ENCODE results near the gene TBL3.
A peak's percentile ranks its signal among the peaks of the same experiment; 100 is the strongest.

TBL3 gene

DNA sequence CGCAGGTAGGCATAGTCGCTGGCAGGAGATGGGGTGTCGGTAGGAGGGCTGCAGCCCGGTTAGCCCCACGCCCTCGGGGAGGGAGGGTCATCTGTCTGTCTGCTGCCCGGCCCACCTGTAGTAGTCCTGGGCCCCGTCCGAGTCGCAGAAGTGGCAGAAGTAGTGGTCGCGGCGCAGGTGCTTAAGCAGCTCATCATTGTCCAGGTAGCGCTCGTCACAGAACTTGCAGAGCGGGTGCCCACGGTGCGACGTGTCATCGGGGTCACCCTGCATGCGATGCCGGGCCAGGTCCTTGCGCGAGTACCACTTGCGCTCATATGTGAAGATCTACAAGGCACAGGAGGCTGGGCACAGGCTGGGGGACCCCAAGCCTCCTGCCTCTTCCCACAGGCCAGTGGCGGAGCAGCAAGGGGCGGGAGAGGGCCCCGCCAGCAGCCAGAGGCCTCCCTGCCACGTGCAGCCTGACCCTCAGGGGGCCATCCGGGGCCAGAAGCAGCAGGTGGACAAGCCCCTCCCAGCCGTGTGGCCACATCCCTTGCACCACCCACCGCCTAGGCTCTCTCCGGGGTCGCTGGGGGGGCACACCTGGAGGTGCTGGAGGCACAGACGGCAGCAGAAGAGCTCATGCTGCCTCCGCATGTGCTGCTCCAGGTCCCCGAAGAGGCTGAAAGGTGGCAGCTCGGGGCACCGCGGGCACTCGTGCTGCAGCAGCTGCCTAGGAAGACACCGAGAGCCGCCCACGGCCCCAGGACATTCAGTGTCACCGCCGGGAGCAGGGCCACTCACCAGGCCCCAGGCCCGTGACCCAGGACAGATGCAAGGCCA lies 30.8 kb downstream of the TBL3 start:
- H3K4me3 Mint-ChIP-seq = no peak overlapping the region
- H3K36me3 Mint-ChIP-seq (ENCODE audit: low read depth) = peaks cover 16% of the 10 kb centered on the region
- DNase-seq = no peak
- H3K9me3 Mint-ChIP-seq = no peaks in the 10 kb centered on the region
- peaks cover 31% of the 10 kb centered on the region for H3K4me1 Mint-ChIP-seq
- TF ChIP-seq, protein P1, sequence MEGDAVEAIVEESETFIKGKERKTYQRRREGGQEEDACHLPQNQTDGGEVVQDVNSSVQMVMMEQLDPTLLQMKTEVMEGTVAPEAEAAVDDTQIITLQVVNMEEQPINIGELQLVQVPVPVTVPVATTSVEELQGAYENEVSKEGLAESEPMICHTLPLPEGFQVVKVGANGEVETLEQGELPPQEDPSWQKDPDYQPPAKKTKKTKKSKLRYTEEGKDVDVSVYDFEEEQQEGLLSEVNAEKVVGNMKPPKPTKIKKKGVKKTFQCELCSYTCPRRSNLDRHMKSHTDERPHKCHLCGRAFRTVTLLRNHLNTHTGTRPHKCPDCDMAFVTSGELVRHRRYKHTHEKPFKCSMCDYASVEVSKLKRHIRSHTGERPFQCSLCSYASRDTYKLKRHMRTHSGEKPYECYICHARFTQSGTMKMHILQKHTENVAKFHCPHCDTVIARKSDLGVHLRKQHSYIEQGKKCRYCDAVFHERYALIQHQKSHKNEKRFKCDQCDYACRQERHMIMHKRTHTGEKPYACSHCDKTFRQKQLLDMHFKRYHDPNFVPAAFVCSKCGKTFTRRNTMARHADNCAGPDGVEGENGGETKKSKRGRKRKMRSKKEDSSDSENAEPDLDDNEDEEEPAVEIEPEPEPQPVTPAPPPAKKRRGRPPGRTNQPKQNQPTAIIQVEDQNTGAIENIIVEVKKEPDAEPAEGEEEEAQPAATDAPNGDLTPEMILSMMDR (IDR thresholded peaks at IDR 0.05) = no peak
- H3K27me3 Mint-ChIP-seq (ENCODE audit: low read depth, poor library complexity) = no peaks in the 10 kb centered on the region
- H3K27ac Mint-ChIP-seq = no peak overlapping the region

DNA sequence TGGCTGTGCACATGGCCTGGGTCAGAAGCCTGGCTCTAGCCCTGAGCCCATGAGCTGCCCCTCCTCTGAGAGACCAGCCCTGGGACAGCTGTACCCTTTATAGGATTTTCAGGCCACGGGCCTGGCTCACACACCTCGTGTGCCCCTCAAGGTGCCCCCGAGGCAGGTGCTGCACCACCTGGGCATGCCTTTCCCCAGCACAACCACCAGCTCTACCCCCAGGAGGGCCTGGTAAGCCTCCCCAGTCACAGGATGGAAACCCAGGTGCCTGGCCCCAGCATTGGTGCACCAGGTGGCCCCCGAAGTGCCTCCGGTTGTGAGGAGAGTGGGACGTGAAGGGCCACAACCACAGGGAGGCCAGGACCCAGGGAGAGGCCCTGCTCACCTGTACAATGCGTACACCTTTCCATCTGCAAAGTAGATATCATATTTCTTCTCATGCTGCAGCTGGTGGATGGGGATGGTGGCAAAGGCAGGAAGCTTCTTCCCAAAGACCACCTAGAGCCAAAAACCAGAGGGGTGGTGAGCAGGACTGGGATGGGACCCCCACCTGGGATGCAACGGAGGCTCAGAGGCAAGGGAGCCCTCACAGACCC lies 31.5 kb downstream of the TBL3 start:
- no peak overlapping the region for H3K4me3 Mint-ChIP-seq
- peaks cover 12% of the 10 kb centered on the region for H3K36me3 Mint-ChIP-seq (ENCODE audit: low read depth)
- H3K27ac Mint-ChIP-seq = no peak overlapping the region
- no peak for DNase-seq
- peaks cover 38% of the 10 kb centered on the region for H3K4me1 Mint-ChIP-seq
- H3K9me3 Mint-ChIP-seq = no peaks in the 10 kb centered on the region
- H3K27me3 Mint-ChIP-seq (ENCODE audit: low read depth, poor library complexity) = no peaks in the 10 kb centered on the region
- TF ChIP-seq, protein P1 (IDR thresholded peaks at IDR 0.05) = no peak

DNA sequence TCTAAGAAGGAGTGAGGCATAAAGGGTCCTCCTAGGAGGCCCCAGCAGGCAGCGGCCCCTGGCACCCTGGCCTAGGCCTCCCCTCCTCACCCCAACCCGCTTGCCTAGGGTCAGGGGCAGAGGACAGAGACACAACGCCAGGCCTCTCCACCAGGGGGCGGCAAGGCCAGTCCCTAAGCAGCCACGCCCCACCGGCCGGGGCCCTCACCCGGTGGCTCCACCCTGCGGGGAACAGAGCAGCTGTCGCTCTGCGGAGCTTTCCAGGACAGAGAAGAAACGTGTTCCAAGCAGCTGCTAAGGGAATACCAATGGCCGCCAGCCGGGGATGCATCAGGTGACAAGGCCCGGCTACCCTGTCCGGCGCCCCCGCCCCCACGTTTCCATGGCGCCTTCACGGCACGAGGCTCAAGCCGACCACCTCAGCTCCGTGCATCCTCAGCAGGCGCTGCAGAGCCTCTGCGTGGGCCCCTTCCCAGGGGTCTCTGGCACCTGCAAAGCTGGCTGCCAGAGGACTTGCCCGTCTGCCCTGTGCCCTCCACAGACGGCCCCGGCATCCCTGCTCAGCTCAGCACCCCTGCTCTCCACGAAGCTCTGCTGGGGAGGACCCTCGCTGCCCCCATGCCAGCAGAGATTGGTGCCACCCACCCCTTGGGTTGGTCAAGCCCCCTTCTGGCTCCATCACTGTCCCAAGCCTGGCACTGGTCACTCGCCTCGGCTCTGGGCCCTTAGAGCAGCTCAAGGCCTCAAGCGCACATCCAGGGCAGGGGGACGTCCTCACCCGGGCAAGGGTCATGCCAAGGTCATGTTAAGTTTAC lies 32.2 kb downstream of the TBL3 start:
- H3K36me3 Mint-ChIP-seq (ENCODE audit: low read depth) = peaks cover 10% of the 10 kb centered on the region
- peak; percentile 98 for DNase-seq
- H3K4me1 Mint-ChIP-seq = peaks cover 45% of the 10 kb centered on the region
- no peaks in the 10 kb centered on the region for H3K27me3 Mint-ChIP-seq (ENCODE audit: low read depth, poor library complexity)
- TF ChIP-seq, protein P1 (IDR thresholded peaks at IDR 0.05) = peak; percentile 94
- H3K9me3 Mint-ChIP-seq = no peaks in the 10 kb centered on the region
- no peak overlapping the region for H3K4me3 Mint-ChIP-seq
- no peak overlapping the region for H3K27ac Mint-ChIP-seq

DNA sequence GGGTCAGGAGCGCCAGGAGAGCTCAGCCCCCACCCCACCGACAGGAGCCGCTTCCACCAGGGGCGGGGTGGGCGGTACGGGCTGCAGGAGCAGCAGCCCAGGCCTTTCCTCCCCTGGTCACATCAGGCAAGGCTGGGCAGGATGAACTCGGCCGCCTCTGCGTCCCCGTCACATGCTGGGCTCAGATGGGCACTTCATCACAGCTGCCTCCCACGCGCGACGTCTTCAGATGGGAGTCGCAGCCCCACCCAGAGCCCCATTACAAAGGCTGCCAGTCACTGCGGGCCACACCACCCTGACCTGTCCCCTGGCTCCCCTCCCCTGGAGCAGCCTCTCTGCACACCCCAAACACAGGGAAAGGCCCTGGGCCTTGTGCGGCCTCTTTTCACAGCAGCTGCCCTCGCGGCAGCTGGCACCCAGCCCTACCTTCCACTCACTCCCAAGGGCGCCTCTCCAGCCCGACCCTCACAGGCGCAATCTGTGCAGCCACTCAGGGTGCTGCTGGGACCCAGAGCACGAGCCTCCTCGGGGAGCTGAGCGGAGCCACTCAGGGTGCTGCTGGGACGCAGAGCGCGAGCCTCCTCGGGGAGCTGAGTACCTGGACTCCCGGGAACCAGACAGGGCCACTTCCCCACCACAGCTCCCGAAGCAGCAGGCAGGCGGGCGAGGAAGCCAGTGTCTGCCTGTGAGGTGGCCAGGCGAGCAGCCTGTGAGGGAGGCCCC lies 33.1 kb downstream of the TBL3 start:
- TF ChIP-seq, protein P1 (IDR thresholded peaks at IDR 0.05) = no peak
- peaks cover 10% of the 10 kb centered on the region for H3K36me3 Mint-ChIP-seq (ENCODE audit: low read depth)
- H3K4me3 Mint-ChIP-seq = no peak overlapping the region
- DNase-seq = no peak
- no peaks in the 10 kb centered on the region for H3K27me3 Mint-ChIP-seq (ENCODE audit: low read depth, poor library complexity)
- H3K9me3 Mint-ChIP-seq = no peaks in the 10 kb centered on the region
- H3K27ac Mint-ChIP-seq = no peak overlapping the region
- peaks cover 46% of the 10 kb centered on the region for H3K4me1 Mint-ChIP-seq

DNA sequence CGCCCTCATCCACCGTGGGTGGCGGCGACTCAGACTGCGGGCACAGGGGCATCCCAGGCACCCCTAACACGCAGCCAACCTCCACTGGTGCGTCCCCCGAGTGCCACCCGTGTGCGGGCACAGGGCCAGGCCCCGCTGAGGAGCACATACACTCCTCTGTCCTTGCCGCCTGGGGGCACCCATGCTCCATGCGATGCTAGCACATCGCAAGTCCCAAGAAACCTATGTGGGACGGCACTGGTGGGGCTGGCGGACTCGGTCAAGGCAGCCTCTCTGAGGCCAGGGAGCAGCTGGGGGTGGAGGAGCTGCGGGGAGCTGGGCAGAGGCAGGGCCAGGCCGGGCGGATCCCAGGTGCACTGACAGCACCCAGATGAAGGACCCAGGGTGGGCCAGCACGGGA lies 33.8 kb downstream of the TBL3 start:
- H3K36me3 Mint-ChIP-seq (ENCODE audit: low read depth) = peaks cover 10% of the 10 kb centered on the region
- peaks cover 53% of the 10 kb centered on the region for H3K4me1 Mint-ChIP-seq
- H3K4me3 Mint-ChIP-seq = no peak overlapping the region
- H3K27me3 Mint-ChIP-seq (ENCODE audit: low read depth, poor library complexity) = no peaks in the 10 kb centered on the region
- no peak for DNase-seq
- TF ChIP-seq, protein P1 (IDR thresholded peaks at IDR 0.05) = no peak
- no peaks in the 10 kb centered on the region for H3K9me3 Mint-ChIP-seq
- no peak overlapping the region for H3K27ac Mint-ChIP-seq

Measured in nephron progenitor cell (in vitro differentiated cells).